Peyer's patch (tissue), 4 donors: ENCODE results near the gene PCBD1. TPM values are rescaled to one million over a fixed set of nuclear protein-coding genes. Genes with fewer than 3 reads are reported as not detected.

Source experiments
- DNase-seq, 3 donors: peaks; one replicate each; pipeline ENCODE4 v3.0.0-alpha.2; 2017 to 2019
- H3K27ac ChIP-seq, 4 donors: fragments of 200-600 bp; sonication (generic); one replicate each; pipeline ENCODE4 v1.5.1; 2016 to 2019
- H3K27me3 ChIP-seq, 2 donors: fragments of 200-600 bp; sonication (generic); one replicate each; pipeline ENCODE4 v1.5.1; 2019
- H3K36me3 ChIP-seq, 3 donors: fragments of 200-600 bp; sonication (generic); one replicate each; pipeline ENCODE4 v1.5.1; 2016 to 2019
- H3K4me1 ChIP-seq, 4 donors: fragments of 200-600 bp; sonication (generic); one replicate each; pipeline ENCODE4 v1.5.1; 2016 to 2019
- H3K4me3 ChIP-seq, 4 donors: fragments of 200-600 bp; sonication (generic); 1 replicate in 3 of 4; 2 replicates in 1 of 4; pipeline ENCODE4 v1.5.1; 2016 to 2019; ENCODE audit warnings: mild to moderate bottlenecking in 1 of 4
- H3K9me3 ChIP-seq, 4 donors: fragments of 200-600 bp; sonication (generic); one replicate each; pipeline ENCODE4 v1.5.1; 2016 to 2019; ENCODE audit warnings: mild to moderate bottlenecking in 1 of 4
- CTCF ChIP-seq, 6 experiments: fragments of 450-650 bp in 4 of 6; fragments of 200-600 bp in 2 of 6; sonication (generic) in 1 of 6; IDR thresholded peaks; one replicate each; pipeline ENCODE4 v1.5.1; 2017 to 2019; ENCODE audit warnings: antibody characterized with exemption in 6 of 6, mild to moderate bottlenecking in 3 of 6, moderate library complexity in 1 of 6
- POLR2A ChIP-seq, 2 donors: fragments of 450-650 bp; IDR thresholded peaks; one replicate each; pipeline ENCODE4 v1.5.1; 2017; ENCODE audit warnings: antibody characterized with exemption in 2 of 2, mild to moderate bottlenecking in 2 of 2, moderate library complexity in 2 of 2
- total RNA-seq, 4 donors: library from RNA; depleted of rRNA; stranded (reverse); fragments of >200 nt; gene quantifications; one replicate each; pipeline ENCODE4 v1.1.0, GENCODE V29; 2016

Gene PCBD1
- total RNA-seq, 4 donors from 2014 or later, result 38.8 to 63.5 (median 55.9) TPM

GRCh38 chr10:70911386-70911785 lies 23.0 kb upstream of the PCBD1 start:
- no peaks in the 10 kb centered on the region for H3K9me3 ChIP-seq
- DNase-seq, result peak in 1 of 3 donors; percentile 29

GRCh38 chr10:70910486-70911341 lies 22.3 kb upstream of the PCBD1 start:
- no peaks in the 10 kb centered on the region for H3K36me3 ChIP-seq
- peak in 1 of 3 donors; percentile 37 for DNase-seq

More at GRCh38 chr10:70911386-70911785, 23.0 kb upstream of the PCBD1 start:
- H3K27ac ChIP-seq, result no peak overlapping the region
- no peaks in the 10 kb centered on the region for H3K36me3 ChIP-seq
- H3K4me1 ChIP-seq, result peaks cover 0 to 18% (median 0%) of the 10 kb centered on the region in 4 donors
- no peak overlapping the region for H3K4me3 ChIP-seq
- no peaks in the 10 kb centered on the region for H3K27me3 ChIP-seq
- TF ChIP-seq POLR2A (IDR thresholded peaks at IDR 0.05) (no peak), CTCF (IDR thresholded peaks at IDR 0.05) (no peak)

GRCh38 chr10:70909326-70909935 lies 21.1 kb upstream of the PCBD1 start:
- H3K4me1 ChIP-seq, result peaks cover 0 to 18% (median 0%) of the 10 kb centered on the region in 4 donors
- peak in 1 of 3 donors; percentile 12 for DNase-seq
- no peak overlapping the region for H3K4me3 ChIP-seq
- no peaks in the 10 kb centered on the region for H3K27me3 ChIP-seq
- no peak for TF ChIP-seq CTCF (IDR thresholded peaks at IDR 0.05)
- TF ChIP-seq POLR2A (IDR thresholded peaks at IDR 0.05), result no peak
- no peak overlapping the region for H3K27ac ChIP-seq
- H3K36me3 ChIP-seq, result no peaks in the 10 kb centered on the region
- H3K9me3 ChIP-seq, result no peaks in the 10 kb centered on the region

More at GRCh38 chr10:70910486-70911341, 22.3 kb upstream of the PCBD1 start:
- H3K4me3 ChIP-seq, result no peak overlapping the region
- H3K4me1 ChIP-seq, result peaks cover 0 to 18% (median 0%) of the 10 kb centered on the region in 4 donors
- no peaks in the 10 kb centered on the region for H3K27me3 ChIP-seq
- no peak overlapping the region for H3K27ac ChIP-seq
- TF ChIP-seq CTCF (IDR thresholded peaks at IDR 0.05), result no peak
- no peak for TF ChIP-seq POLR2A (IDR thresholded peaks at IDR 0.05)
- H3K9me3 ChIP-seq, result no peaks in the 10 kb centered on the region

GRCh38 chr10:70908406-70909296 lies 20.3 kb upstream of the PCBD1 start:
- H3K9me3 ChIP-seq, result no peaks in the 10 kb centered on the region

More at GRCh38 chr10:70908406-70909296, 20.3 kb upstream of the PCBD1 start:
- no peaks in the 10 kb centered on the region for H3K27me3 ChIP-seq
- no peak overlapping the region for H3K27ac ChIP-seq
- no peaks in the 10 kb centered on the region for H3K36me3 ChIP-seq
- TF ChIP-seq POLR2A (IDR thresholded peaks at IDR 0.05) (no peak), CTCF (IDR thresholded peaks at IDR 0.05) (no peak)
- H3K4me1 ChIP-seq, result peaks cover 0 to 18% (median 0%) of the 10 kb centered on the region in 4 donors
- DNase-seq, result peak in 1 of 3 donors; percentile 28
- no peak overlapping the region for H3K4me3 ChIP-seq
